ENCODE results near the gene LBP.

Gene LBP

DNA sequence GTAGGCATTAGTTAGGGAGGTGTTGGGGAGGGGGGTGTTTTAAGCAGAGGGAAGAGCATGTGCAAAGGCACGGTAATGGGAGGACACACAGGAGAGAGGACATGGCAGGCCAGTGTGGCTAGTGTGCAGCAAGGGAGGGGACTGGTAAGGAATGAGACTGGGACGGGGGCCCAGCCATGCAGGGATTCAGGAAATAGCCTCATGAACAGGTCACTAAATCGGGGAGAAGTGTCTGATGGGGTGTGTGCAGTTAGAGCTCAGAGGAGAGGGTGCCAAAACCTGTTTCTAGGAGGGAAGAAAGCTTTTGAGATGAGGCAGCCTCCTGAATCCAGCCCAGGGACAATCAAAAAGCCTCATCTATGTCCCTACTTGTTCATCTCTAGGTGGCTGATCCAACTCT is 34.8 kb upstream of the LBP start:
- no peak for TF ChIP-seq YY1 (IDR thresholded peaks at IDR 0.05; ENCODE audit: low read depth)
- TF ChIP-seq CREB1 (IDR thresholded peaks at IDR 0.05; ENCODE audit: low read depth), result no peak
- TF ChIP-seq EGR1 (IDR thresholded peaks at IDR 0.05), result no peak
- TF ChIP-seq NFIC (IDR thresholded peaks at IDR 0.05), result no peak
- no peak for TF ChIP-seq CEBPB (IDR thresholded peaks at IDR 0.05)
- TF ChIP-seq TEAD4 (IDR thresholded peaks at IDR 0.05), result no peak
- no peak for TF ChIP-seq FOXM1 (IDR thresholded peaks at IDR 0.05; ENCODE audit: borderline replicate concordance, low read depth)
- TF ChIP-seq EP300 (IDR thresholded peaks at IDR 0.05; ENCODE audit: borderline replicate concordance), result no peak
- no peak for TF ChIP-seq TAF1 (IDR thresholded peaks at IDR 0.05; ENCODE audit: low read depth)
- no peak for TF ChIP-seq RAD21 (IDR thresholded peaks at IDR 0.05; ENCODE audit: low read depth)
- no peak for TF ChIP-seq ZBTB7A (IDR thresholded peaks at IDR 0.05; ENCODE audit: low read depth)
- TF ChIP-seq, protein P1, sequence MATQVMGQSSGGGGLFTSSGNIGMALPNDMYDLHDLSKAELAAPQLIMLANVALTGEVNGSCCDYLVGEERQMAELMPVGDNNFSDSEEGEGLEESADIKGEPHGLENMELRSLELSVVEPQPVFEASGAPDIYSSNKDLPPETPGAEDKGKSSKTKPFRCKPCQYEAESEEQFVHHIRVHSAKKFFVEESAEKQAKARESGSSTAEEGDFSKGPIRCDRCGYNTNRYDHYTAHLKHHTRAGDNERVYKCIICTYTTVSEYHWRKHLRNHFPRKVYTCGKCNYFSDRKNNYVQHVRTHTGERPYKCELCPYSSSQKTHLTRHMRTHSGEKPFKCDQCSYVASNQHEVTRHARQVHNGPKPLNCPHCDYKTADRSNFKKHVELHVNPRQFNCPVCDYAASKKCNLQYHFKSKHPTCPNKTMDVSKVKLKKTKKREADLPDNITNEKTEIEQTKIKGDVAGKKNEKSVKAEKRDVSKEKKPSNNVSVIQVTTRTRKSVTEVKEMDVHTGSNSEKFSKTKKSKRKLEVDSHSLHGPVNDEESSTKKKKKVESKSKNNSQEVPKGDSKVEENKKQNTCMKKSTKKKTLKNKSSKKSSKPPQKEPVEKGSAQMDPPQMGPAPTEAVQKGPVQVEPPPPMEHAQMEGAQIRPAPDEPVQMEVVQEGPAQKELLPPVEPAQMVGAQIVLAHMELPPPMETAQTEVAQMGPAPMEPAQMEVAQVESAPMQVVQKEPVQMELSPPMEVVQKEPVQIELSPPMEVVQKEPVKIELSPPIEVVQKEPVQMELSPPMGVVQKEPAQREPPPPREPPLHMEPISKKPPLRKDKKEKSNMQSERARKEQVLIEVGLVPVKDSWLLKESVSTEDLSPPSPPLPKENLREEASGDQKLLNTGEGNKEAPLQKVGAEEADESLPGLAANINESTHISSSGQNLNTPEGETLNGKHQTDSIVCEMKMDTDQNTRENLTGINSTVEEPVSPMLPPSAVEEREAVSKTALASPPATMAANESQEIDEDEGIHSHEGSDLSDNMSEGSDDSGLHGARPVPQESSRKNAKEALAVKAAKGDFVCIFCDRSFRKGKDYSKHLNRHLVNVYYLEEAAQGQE (IDR thresholded peaks at IDR 0.05; ENCODE audit: low read depth), result no peak

DNA sequence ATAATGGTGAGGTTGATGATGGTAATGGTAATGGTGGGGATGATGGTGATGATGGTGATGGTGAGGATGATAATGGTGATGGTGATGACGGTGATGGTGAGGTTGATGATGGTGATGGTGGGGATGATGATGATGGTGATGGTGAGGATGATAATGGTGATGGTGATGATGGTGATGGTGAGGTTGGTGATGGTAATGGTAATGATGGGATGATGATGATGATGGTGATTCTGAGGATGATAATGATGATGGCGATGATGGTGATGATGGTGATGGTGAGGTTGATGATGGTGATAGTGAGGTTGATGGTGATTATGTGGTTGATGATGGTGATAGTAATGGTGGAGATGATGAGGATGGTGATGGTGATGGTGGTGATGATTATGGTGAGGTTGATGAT is 32.6 kb upstream of the LBP start:
- TF ChIP-seq TCF12 (IDR thresholded peaks at IDR 0.05; ENCODE audit: low read depth) (no peak), EGR1 (IDR thresholded peaks at IDR 0.05) (no peak), RAD21 (IDR thresholded peaks at IDR 0.05; ENCODE audit: low read depth) (no peak), FOXM1 (IDR thresholded peaks at IDR 0.05; ENCODE audit: borderline replicate concordance, low read depth) (no peak), CREB1 (IDR thresholded peaks at IDR 0.05; ENCODE audit: low read depth) (no peak), ZBTB7A (IDR thresholded peaks at IDR 0.05; ENCODE audit: low read depth) (no peak), TEAD4 (IDR thresholded peaks at IDR 0.05) (no peak), EP300 (IDR thresholded peaks at IDR 0.05; ENCODE audit: borderline replicate concordance) (no peak), TAF1 (IDR thresholded peaks at IDR 0.05; ENCODE audit: low read depth) (no peak), YY1 (IDR thresholded peaks at IDR 0.05; ENCODE audit: low read depth) (no peak), CEBPB (IDR thresholded peaks at IDR 0.05) (no peak), NFIC (IDR thresholded peaks at IDR 0.05) (no peak)
- TF ChIP-seq, protein P1 (IDR thresholded peaks at IDR 0.05; ENCODE audit: low read depth), result no peak
- TF ChIP-seq, protein P2, sequence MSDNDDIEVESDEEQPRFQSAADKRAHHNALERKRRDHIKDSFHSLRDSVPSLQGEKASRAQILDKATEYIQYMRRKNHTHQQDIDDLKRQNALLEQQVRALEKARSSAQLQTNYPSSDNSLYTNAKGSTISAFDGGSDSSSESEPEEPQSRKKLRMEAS (IDR thresholded peaks at IDR 0.05), result no peak

DNA sequence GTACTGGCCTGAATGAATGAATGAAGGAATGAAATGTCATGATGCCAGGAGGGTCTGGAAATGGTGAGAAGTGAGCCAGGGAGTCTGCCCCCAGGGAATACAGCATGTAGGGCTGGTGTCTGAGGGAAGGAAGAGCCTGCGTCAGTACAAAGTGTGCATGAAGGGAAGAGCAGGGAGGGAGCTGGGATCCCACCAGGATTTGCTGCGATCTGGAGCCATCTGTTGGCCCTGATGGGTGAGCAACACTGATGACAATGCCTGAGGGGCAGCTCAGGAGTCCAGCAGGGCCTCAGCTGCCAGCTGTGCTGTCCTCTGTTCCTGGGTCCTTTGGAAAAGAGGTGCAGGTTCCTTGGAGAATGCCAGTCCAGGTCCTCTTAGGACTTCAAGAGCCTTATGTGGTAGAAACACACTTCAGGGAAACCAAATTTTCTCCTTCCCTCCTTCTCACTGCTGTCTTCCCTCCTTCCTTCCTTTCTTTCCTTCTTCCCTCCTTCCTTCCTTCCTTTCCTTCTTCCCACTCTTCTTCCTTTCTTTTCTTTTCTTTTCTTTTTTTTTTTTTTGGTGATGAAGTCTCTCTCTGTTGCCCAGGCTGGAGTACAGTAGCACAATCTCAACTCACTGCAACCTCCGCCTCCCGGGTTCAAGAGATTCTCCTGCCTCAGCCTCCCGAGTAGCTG is 30.9 kb upstream of the LBP start:
- TF ChIP-seq, protein P1 (IDR thresholded peaks at IDR 0.05; ENCODE audit: low read depth), result no peak
- TF ChIP-seq FOXM1 (IDR thresholded peaks at IDR 0.05; ENCODE audit: borderline replicate concordance, low read depth) (no peak), TCF12 (IDR thresholded peaks at IDR 0.05; ENCODE audit: low read depth) (no peak), CEBPB (IDR thresholded peaks at IDR 0.05) (no peak), TEAD4 (IDR thresholded peaks at IDR 0.05) (no peak), EP300 (IDR thresholded peaks at IDR 0.05; ENCODE audit: borderline replicate concordance) (no peak), CREB1 (IDR thresholded peaks at IDR 0.05; ENCODE audit: low read depth) (no peak), EGR1 (IDR thresholded peaks at IDR 0.05) (no peak), ZBTB7A (IDR thresholded peaks at IDR 0.05; ENCODE audit: low read depth) (no peak), RAD21 (IDR thresholded peaks at IDR 0.05; ENCODE audit: low read depth) (no peak; the same call in 1 of the 2 replicates), YY1 (IDR thresholded peaks at IDR 0.05; ENCODE audit: low read depth) (no peak), NFIC (IDR thresholded peaks at IDR 0.05) (no peak), TAF1 (IDR thresholded peaks at IDR 0.05; ENCODE audit: low read depth) (no peak)
- TF ChIP-seq, protein P2 (IDR thresholded peaks at IDR 0.05), result no peak
- TF ChIP-seq, protein P3, sequence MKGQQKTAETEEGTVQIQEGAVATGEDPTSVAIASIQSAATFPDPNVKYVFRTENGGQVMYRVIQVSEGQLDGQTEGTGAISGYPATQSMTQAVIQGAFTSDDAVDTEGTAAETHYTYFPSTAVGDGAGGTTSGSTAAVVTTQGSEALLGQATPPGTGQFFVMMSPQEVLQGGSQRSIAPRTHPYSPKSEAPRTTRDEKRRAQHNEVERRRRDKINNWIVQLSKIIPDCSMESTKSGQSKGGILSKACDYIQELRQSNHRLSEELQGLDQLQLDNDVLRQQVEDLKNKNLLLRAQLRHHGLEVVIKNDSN (IDR thresholded peaks at IDR 0.05), result no peak

DNA sequence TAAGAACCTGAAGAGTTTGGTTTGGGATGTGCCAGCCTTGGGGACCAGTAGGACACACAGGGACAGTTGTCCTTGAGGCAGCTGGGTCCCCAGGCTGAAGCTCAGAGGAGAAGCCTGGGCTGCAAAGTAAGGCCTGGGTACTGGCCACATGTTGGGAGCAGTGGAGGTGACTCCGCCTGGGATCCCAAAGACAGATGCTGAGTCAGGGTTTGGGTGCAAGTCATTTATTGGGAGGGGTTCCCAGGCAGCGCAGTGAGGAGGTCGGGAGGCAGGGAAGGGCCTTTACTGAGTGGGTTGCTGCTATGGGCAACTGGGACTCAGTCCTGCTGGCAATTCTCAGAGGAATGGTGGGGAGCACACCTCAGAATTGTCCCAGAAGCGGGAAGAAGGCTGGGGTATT is 29.9 kb upstream of the LBP start:
- TF ChIP-seq ZBTB7A (IDR thresholded peaks at IDR 0.05; ENCODE audit: low read depth) (no peak), NFIC (IDR thresholded peaks at IDR 0.05) (no peak), CREB1 (IDR thresholded peaks at IDR 0.05; ENCODE audit: low read depth) (no peak), TEAD4 (IDR thresholded peaks at IDR 0.05) (no peak), RAD21 (IDR thresholded peaks at IDR 0.05; ENCODE audit: low read depth) (no peak)
- TF ChIP-seq, protein P2 (IDR thresholded peaks at IDR 0.05), result no peak

Measured in Ishikawa (cell line).